Lower lobe of right lung (tissue), 2 donors: ENCODE measurements around the gene ZNF845. TPM values are rescaled to one million over a fixed set of nuclear protein-coding genes. Genes with fewer than 3 reads are reported as not detected.

Experiments
- ATAC-seq, 2 donors: fragments of 200-7000 bp; cut with Tn5 transposase; one replicate each; pipeline ENCODE4 v1.9.1; 2020 to 2022; ENCODE audit warnings: mild to moderate bottlenecking in 2 of 2, moderate library complexity in 2 of 2
- DNase-seq: peaks from one replicate; pipeline ENCODE4 v3.0.0-alpha.2; 2020
- H3K27ac ChIP-seq: fragments of 200-600 bp; one replicate; pipeline ENCODE4 v1.8.0; 2022
- H3K27me3 ChIP-seq: fragments of 200-600 bp; one replicate; pipeline ENCODE4 v1.8.0; 2022; ENCODE audit warnings: low read depth
- H3K36me3 ChIP-seq: fragments of 200-600 bp; one replicate; pipeline ENCODE4 v1.8.0; 2022; ENCODE audit warnings: mild to moderate bottlenecking
- H3K4me1 ChIP-seq: fragments of 200-600 bp; one replicate; pipeline ENCODE4 v1.8.0; 2022
- H3K4me3 ChIP-seq: fragments of 200-600 bp; one replicate; pipeline ENCODE4 v1.8.0; 2022; ENCODE audit warnings: mild to moderate bottlenecking
- H3K9me3 ChIP-seq: fragments of 200-600 bp; one replicate; pipeline ENCODE4 v1.8.0; 2022
- CTCF ChIP-seq: fragments of 200-600 bp; IDR thresholded peaks from one replicate; pipeline ENCODE4 v1.8.0; 2022; ENCODE audit warnings: antibody characterized with exemption, mild to moderate bottlenecking
- intact Hi-C: fragments of 100-400 bp; cut with DNase I; formaldehyde crosslinking; loops from one replicate; pipeline ENCODE4 v1.11.0; 2022
- total RNA-seq: library from RNA; stranded (reverse); fragmentation: NEBNext Ultra II Directional; extraction: Animal tissue kit (Norgen Biotek cat#: 25700); gene quantifications from one replicate; pipeline ENCODE4 v1.2.1, GENCODE V29; 2021
- donor health status: DM: no; HTN: yes; CAD: no; lungs with severe emphysema.

ZNF845 gene
- total RNA-seq, 1 donor from 2014 or later, result 8.4 TPM

GRCh38 chr19:53388168-53388567 is 54.6 kb downstream of the ZNF845 start:
- H3K4me3 ChIP-seq, result no peak overlapping the region
- DNase-seq, result no peak
- intact Hi-C loops, result no loop called here
- H3K4me1 ChIP-seq, result no peaks in the 10 kb centered on the region
- H3K27ac ChIP-seq, result no peak overlapping the region
- no peaks in the 10 kb centered on the region for H3K36me3 ChIP-seq
- ATAC-seq, result no peak
- TF ChIP-seq CTCF, result no peak
- peaks cover 28% of the 10 kb centered on the region for H3K9me3 ChIP-seq
- no peaks in the 10 kb centered on the region for H3K27me3 ChIP-seq

- ATAC-seq, result no peak
- H3K36me3 ChIP-seq, result no peaks in the 10 kb centered on the region
Measured at GRCh38 chr19:53388904-53389303, 55.4 kb downstream of the ZNF845 start.

GRCh38 chr19:53389571-53389970 is 56.0 kb downstream of the ZNF845 start:
- no peaks in the 10 kb centered on the region for H3K4me1 ChIP-seq
- intact Hi-C loops, result no loop called here
- peaks cover 15% of the 10 kb centered on the region for H3K9me3 ChIP-seq

More at GRCh38 chr19:53388904-53389303, 55.4 kb downstream of the ZNF845 start:
- no peak for DNase-seq
- peaks cover 20% of the 10 kb centered on the region for H3K9me3 ChIP-seq
- intact Hi-C loops, result no loop called here
- H3K27me3 ChIP-seq, result no peaks in the 10 kb centered on the region
- H3K27ac ChIP-seq, result no peak overlapping the region
- H3K4me1 ChIP-seq, result no peaks in the 10 kb centered on the region
- no peak for TF ChIP-seq CTCF
- no peak overlapping the region for H3K4me3 ChIP-seq

GRCh38 chr19:53389978-53390377 is 56.4 kb downstream of the ZNF845 start:
- no peak for TF ChIP-seq CTCF
- intact Hi-C loops, result no loop called here
- ATAC-seq (no peak), DNase-seq (no peak)
- H3K4me1 ChIP-seq, result no peaks in the 10 kb centered on the region
- no peaks in the 10 kb centered on the region for H3K36me3 ChIP-seq
- H3K27me3 ChIP-seq, result no peaks in the 10 kb centered on the region
- H3K9me3 ChIP-seq, result peaks cover 11% of the 10 kb centered on the region
- no peak overlapping the region for H3K4me3 ChIP-seq
- H3K27ac ChIP-seq, result no peak overlapping the region

More at GRCh38 chr19:53389571-53389970, 56.0 kb downstream of the ZNF845 start:
- Histone ChIP-seq H3K4me3 (no peak overlapping the region), H3K36me3 (no peaks in the 10 kb centered on the region), H3K27me3 (no peaks in the 10 kb centered on the region), H3K27ac (no peak overlapping the region)
- no peak for TF ChIP-seq CTCF
- no peak for ATAC-seq
- DNase-seq, result no peak

- intact Hi-C loops, result no loop called here
- DNase-seq (peak; percentile 66), ATAC-seq (peak; percentile 31 to 57)
- peaks cover 15% of the 10 kb centered on the region for H3K4me1 ChIP-seq
- H3K36me3 ChIP-seq, result peaks cover 16% of the 10 kb centered on the region
- no peak for TF ChIP-seq CTCF
- peak overlapping the region; percentile 73 for H3K4me3 ChIP-seq
- H3K9me3 ChIP-seq, result no peaks in the 10 kb centered on the region
- H3K27me3 ChIP-seq, result no peaks in the 10 kb centered on the region
- H3K27ac ChIP-seq, result peak overlapping the region; percentile 82
Measured at GRCh38 chr19:53394522-53394973, 61.0 kb downstream of the ZNF845 start.
